K562 (cell line): ENCODE data around the gene TFB2M. TPM values are rescaled to one million over a fixed set of nuclear protein-coding genes. Genes with fewer than 3 reads are reported as not detected.

Experiments used
- ATAC-seq: fragments of 200-7000 bp; cut with Tn5 transposase; 3 replicates; pipeline ENCODE4 v1.9.1; 2020; ENCODE audit warnings: moderate library complexity
- BruUV-seq: library from RNA; stranded (reverse); fragments of 400-500 nt; replicated peaks from 2 replicates; lab custom pipeline; 2021; lab: Mats Ljungman, UMichigan
- CTCF ChIA-PET: fragments of 300-600 bp; formaldehyde crosslinking; extraction: SDS; loops from one replicate; lab custom pipeline; 2021; ENCODE audit warnings: low intra/inter-chr PET ratio; lab: Yijun Ruan, JAX
- POLR2A ChIA-PET: fragments of 300-600, 350-650 bp; sonication (Branson Sonifier 250); formaldehyde crosslinking; extraction: SDS; loops from one replicate; lab custom pipeline; 2021; ENCODE audit warnings: antibody characterized with exemption, inconsistent platforms; lab: Yijun Ruan, JAX
- DNase-seq, 4 experiments: peaks; one replicate each; pipeline versions ENCODE4 v3.0.0 to v3.0.0-alpha.2; 2011 to 2018; ENCODE audit warnings: low spot score in 3 of 4, mixed read lengths in 3 of 4; ENCODE audit errors: extremely low read depth in 1 of 4
- FAIRE-seq: peaks from 2 replicates; lab custom pipeline; 2011; peaks lifted over from hg19 to GRCh38; lab: Jason Lieb, UNC
- H2AFZ ChIP-seq: 2 replicates; pipeline ENCODE4 v1.6.0; 2011; ENCODE audit warnings: low read depth, low read length, control low read depth, inconsistent platforms
- H3K27ac ChIP-seq: fragments of 200-600 bp; 3 replicates; pipeline ENCODE4 v1.8.0; 2011; ENCODE audit warnings: low read depth, mild to moderate bottlenecking, control low read depth, inconsistent platforms, low read length, moderate library complexity, mixed read lengths; ENCODE audit errors: extremely low read depth
- H3K27me3 ChIP-seq, 2 experiments: fragments of 300-600 bp in 1 of 2; 2 replicates in 1 of 2; 3 replicates in 1 of 2; pipeline versions ENCODE4 v1.6.0 to v1.8.0; 2011; ENCODE audit warnings: inconsistent platforms in 2 of 2, low read length in 2 of 2, mild to moderate bottlenecking in 1 of 2, mixed read lengths in 1 of 2, moderate library complexity in 1 of 2; ENCODE audit not compliant: control insufficient read depth in 2 of 2, insufficient read depth in 2 of 2
- H3K36me3 ChIP-seq: fragments of 300-600 bp; 3 replicates; pipeline ENCODE4 v1.8.0; 2011; ENCODE audit warnings: mild to moderate bottlenecking, low read length, inconsistent platforms; ENCODE audit not compliant: control insufficient read depth, insufficient read depth
- H3K4me1 ChIP-seq, 2 experiments: fragments of 200-600 bp in 1 of 2; replicated peaks in 1 of 2; 2 replicates in 1 of 2; 3 replicates in 1 of 2; pipeline versions ENCODE4 v1.5.1 to v1.8.0; 2011; ENCODE audit warnings: inconsistent platforms in 2 of 2, low read length in 2 of 2, mild to moderate bottlenecking in 1 of 2, mixed read lengths in 1 of 2, moderate library complexity in 1 of 2; ENCODE audit not compliant: control insufficient read depth in 2 of 2, insufficient read depth in 2 of 2
- H3K4me2 ChIP-seq: 2 replicates; pipeline ENCODE4 v1.6.1; 2011; ENCODE audit warnings: low read length, control low read depth, inconsistent platforms, mixed read lengths; ENCODE audit not compliant: insufficient read depth
- H3K4me3 ChIP-seq: fragments of 200-600 bp; sonication (generic), shearing (Covaris generic); 2 replicates; pipeline ENCODE4 v1.5.1; 2016; ENCODE audit warnings: control low read depth, inconsistent platforms
- H3K79me2 ChIP-seq: fragments of 200-600 bp; 3 replicates; pipeline ENCODE4 v1.8.0; 2011; ENCODE audit warnings: low read length, inconsistent platforms; ENCODE audit not compliant: control insufficient read depth, insufficient read depth
- H3K9ac ChIP-seq, 2 experiments: 2 replicates each; pipeline versions ENCODE4 v1.6.0 to v1.6.1; 2011; ENCODE audit warnings: low read depth in 2 of 2, low read length in 2 of 2, control low read depth in 1 of 2, inconsistent platforms in 1 of 2, mild to moderate bottlenecking in 1 of 2, mixed read lengths in 1 of 2; ENCODE audit not compliant: insufficient read depth in 1 of 2
- H3K9me1 ChIP-seq: one replicate; pipeline ENCODE4 v1.6.0; 2011; ENCODE audit warnings: inconsistent platforms, mild to moderate bottlenecking, low read length, moderate library complexity; ENCODE audit not compliant: control insufficient read depth, insufficient read depth
- H3K9me3 ChIP-seq: replicated peaks from 2 replicates; pipeline ENCODE4 v1.5.1; 2011; ENCODE audit warnings: low read depth, low read length, inconsistent platforms; ENCODE audit not compliant: control insufficient read depth, insufficient read depth
- H4K20me1 ChIP-seq: replicated peaks from 2 replicates; pipeline ENCODE4 v1.6.1; 2011; ENCODE audit warnings: low read length, inconsistent platforms, mixed read lengths; ENCODE audit not compliant: control insufficient read depth, insufficient read depth
- BMI1 ChIP-seq: fragments of 150-350 bp; IDR thresholded peaks from 2 replicates; pipeline ENCODE4 v1.6.1; 2014; ENCODE audit warnings: low read length
- FOXJ3 ChIP-seq: sonication (generic); formaldehyde crosslinking; IDR thresholded peaks from 2 replicates; pipeline ENCODE4 v1.4.0; 2020; ENCODE audit warnings: mild to moderate bottlenecking, missing genetic modification reagents
- FOXP1 ChIP-seq: sonication (generic); formaldehyde crosslinking; IDR thresholded peaks from 2 replicates; pipeline ENCODE4 v1.8.0; 2022; ENCODE audit warnings: mild to moderate bottlenecking, missing genetic modification reagents
- MEF2A ChIP-seq: IDR thresholded peaks from 2 replicates; pipeline ENCODE4 v1.6.1; 2011; ENCODE audit warnings: low read depth, mild to moderate bottlenecking, low read length, moderate library complexity; ENCODE audit not compliant: control insufficient read depth
- TEAD4 ChIP-seq, 2 experiments: sonication (generic) in 1 of 2; formaldehyde crosslinking in 1 of 2; IDR thresholded peaks; 2 replicates each; pipeline versions ENCODE4 v1.6.1 to v1.8.0; 2012 to 2022; ENCODE audit warnings: borderline replicate concordance in 1 of 2, inconsistent platforms in 1 of 2, low read length in 1 of 2, mild to moderate bottlenecking in 1 of 2, missing genetic modification reagents in 1 of 2
- WGBS: fragments of 100-300 bp; shearing (Covaris generic); methylation state at CpG from one replicate; pipeline ENCODE4 v1.1.6; 2016; ENCODE audit warnings: low coverage, mixed read lengths; ENCODE audit not compliant: insufficient coverage; ENCODE audit errors: missing lambda C conversion rate; 5-methylcytosine and 5-hydroxymethylcytosine counted together
- in situ Hi-C: fragments of 300-500 bp; cut with MboI; formaldehyde crosslinking; loops from 4 replicates; pipeline ENCODE4 v1.15.0; 2018; ENCODE audit warnings: inconsistent platforms, mixed read lengths
- intact Hi-C: fragments of 100-400 bp; cut with micrococcal nuclease; formaldehyde crosslinking; loops from 2 replicates; pipeline ENCODE4 v1.14.2; 2022
- polyA plus RNA-seq, 8 experiments: library from polyadenylated mRNA; depleted of rRNA in 4 of 8; stranded (reverse) in 5 of 8; unstranded in 3 of 8; fragments of >200 nt; fragmentation: Nextera tagmentation in 2 of 8; fragmentation: Illumina TruSeq in 1 of 8; extraction: Ambion mirVana in 2 of 8; extraction: Trizol in 1 of 8; gene quantifications; 2 replicates each; pipeline versions ENCODE4 v1.2.1 to v1.2.3, GENCODE V29; 2011 to 2014; ENCODE audit warnings: inconsistent platforms in 1 of 8, missing spikeins in 1 of 8
- total RNA-seq, 7 experiments: library from RNA; depleted of rRNA in 6 of 7; stranded (reverse); fragments of >200 nt in 6 of 7; fragmentation: Illumina TruSeq in 2 of 7; extraction: Trizol in 2 of 7; gene quantifications; 2 replicates each; pipeline versions ENCODE4 v1.2.1 to v1.2.3, GENCODE V29; 2011 to 2021; ENCODE audit warnings: low replicate concordance in 1 of 7
- TF ChIP-seq, protein P1 (sequence below), 2 experiments: IDR thresholded peaks; 2 replicates each; pipeline ENCODE4 v1.6.1; 2011; ENCODE audit warnings: borderline replicate concordance in 1 of 2, control low read depth in 1 of 2, low read depth in 1 of 2, low read length in 1 of 2, mild to moderate bottlenecking in 1 of 2, mixed read lengths in 1 of 2, moderate library complexity in 1 of 2; ENCODE audit not compliant: insufficient read depth in 1 of 2, insufficient read length in 1 of 2, poor library complexity in 1 of 2, severe bottlenecking in 1 of 2; ENCODE audit errors: extremely low read depth in 1 of 2
- TF ChIP-seq, protein P2 (sequence below): fragments of 250-450 bp; sonication (Bioruptor Pico); IDR thresholded peaks from 2 replicates; pipeline ENCODE4 v1.8.0; 2022; ENCODE audit warnings: inconsistent platforms

TFB2M gene
- total and polyA plus RNA-seq, 9 of the 15 experiments (the other 6 are each of a cell fraction or from before 2014, with no cell fraction given): 55.1 to 162 (median 70.6) TPM

DNA sequence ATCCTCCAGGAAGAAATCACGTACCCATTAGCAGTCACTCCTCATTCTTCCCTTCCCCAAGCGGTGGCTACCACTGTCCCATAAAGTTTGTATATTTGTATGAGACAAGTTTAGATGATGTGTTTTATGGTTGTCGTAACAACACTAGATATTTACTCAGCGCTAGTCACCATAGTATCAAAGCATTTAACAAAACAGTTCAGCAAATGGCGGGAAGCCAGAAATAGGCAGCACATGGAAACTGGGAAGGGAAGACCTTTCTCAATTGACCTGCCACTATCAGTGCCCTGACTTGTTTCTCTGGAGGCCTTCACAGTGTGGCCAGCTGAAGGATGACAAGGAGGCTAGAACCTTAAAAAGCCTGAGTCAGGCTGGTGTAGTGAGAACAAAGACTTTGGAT, 31.3 kb upstream of the TFB2M start:
- FAIRE-seq (no peak), ATAC-seq (peak; percentile 69), DNase-seq (no peak)
- WGBS: 79% methylated on average over 5 of the region's 5 CpGs
- H3K9me1 ChIP-seq: no peaks in the 10 kb centered on the region
- no peaks in the 10 kb centered on the region for H3K9me3 ChIP-seq
- H3K4me3 ChIP-seq: no peak overlapping the region
- peaks cover 3 to 4% of the 10 kb centered on the region in 2 experiments; a peak in 3 of 5 replicates for H3K4me1 ChIP-seq
- CTCF ChIA-PET: no interaction called here
- in situ Hi-C loops: no loop called here
- no peak overlapping the region for H3K9ac ChIP-seq
- peaks cover 72% of the 10 kb centered on the region for H3K36me3 ChIP-seq
- H3K79me2 ChIP-seq: peaks cover 93% of the 10 kb centered on the region
- POLR2A ChIA-PET: interaction anchor here (0.7 to 1.2 kb wide), 4 partner anchors 10 to 18 kb away, joined by 3 to 4 read pairs (median 3); no protein-coding TSS in a partner anchor
- H2AFZ ChIP-seq: no peak overlapping the region
- no peaks in the 10 kb centered on the region for H4K20me1 ChIP-seq
- H3K4me2 ChIP-seq: no peak overlapping the region
- peak overlapping the region; percentile 38; the same call in 2 of the 3 replicates for H3K27ac ChIP-seq
- H3K27me3 ChIP-seq: no peaks in the 10 kb centered on the region
- intact Hi-C loops: no loop called here
- no TSS peak for BruUV-seq
- TF ChIP-seq FOXJ3 (CRISPR knock-in tag) (peak; percentile 83), BMI1 (0 out of 2 replicates have a peak, but pooled peaks have one; percentile 39), FOXP1 (0 out of 2 replicates have a peak, but pooled peaks have one; percentile 37), TEAD4 (IDR thresholded peaks at IDR 0.05; ENCODE audit: low read length) (0 out of 2 replicates have a peak, but pooled peaks have one; percentile 9), TEAD4 (CRISPR knock-in tag; IDR thresholded peaks at IDR 0.05; ENCODE audit: borderline replicate concordance) (no peak), MEF2A (peak; percentile 54; the same call in 1 of the 2 replicates)
- TF ChIP-seq, protein P1, sequence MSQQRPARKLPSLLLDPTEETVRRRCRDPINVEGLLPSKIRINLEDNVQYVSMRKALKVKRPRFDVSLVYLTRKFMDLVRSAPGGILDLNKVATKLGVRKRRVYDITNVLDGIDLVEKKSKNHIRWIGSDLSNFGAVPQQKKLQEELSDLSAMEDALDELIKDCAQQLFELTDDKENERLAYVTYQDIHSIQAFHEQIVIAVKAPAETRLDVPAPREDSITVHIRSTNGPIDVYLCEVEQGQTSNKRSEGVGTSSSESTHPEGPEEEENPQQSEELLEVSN (IDR thresholded peaks at IDR 0.05; ENCODE audit: borderline replicate concordance in 1 of 2, extremely low read depth in 1 of 2, insufficient read depth in 1 of 2, insufficient read length in 1 of 2, low read depth in 1 of 2, low read length in 1 of 2, poor library complexity in 1 of 2, severe bottlenecking in 1 of 2): peak; percentile 47 to 61
- TF ChIP-seq, protein P2, sequence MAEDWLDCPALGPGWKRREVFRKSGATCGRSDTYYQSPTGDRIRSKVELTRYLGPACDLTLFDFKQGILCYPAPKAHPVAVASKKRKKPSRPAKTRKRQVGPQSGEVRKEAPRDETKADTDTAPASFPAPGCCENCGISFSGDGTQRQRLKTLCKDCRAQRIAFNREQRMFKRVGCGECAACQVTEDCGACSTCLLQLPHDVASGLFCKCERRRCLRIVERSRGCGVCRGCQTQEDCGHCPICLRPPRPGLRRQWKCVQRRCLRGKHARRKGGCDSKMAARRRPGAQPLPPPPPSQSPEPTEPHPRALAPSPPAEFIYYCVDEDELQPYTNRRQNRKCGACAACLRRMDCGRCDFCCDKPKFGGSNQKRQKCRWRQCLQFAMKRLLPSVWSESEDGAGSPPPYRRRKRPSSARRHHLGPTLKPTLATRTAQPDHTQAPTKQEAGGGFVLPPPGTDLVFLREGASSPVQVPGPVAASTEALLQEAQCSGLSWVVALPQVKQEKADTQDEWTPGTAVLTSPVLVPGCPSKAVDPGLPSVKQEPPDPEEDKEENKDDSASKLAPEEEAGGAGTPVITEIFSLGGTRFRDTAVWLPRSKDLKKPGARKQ (CRISPR knock-in tag): no peak
